ENCODE measurements around the gene PRR12.

PRR12 gene

DNA sequence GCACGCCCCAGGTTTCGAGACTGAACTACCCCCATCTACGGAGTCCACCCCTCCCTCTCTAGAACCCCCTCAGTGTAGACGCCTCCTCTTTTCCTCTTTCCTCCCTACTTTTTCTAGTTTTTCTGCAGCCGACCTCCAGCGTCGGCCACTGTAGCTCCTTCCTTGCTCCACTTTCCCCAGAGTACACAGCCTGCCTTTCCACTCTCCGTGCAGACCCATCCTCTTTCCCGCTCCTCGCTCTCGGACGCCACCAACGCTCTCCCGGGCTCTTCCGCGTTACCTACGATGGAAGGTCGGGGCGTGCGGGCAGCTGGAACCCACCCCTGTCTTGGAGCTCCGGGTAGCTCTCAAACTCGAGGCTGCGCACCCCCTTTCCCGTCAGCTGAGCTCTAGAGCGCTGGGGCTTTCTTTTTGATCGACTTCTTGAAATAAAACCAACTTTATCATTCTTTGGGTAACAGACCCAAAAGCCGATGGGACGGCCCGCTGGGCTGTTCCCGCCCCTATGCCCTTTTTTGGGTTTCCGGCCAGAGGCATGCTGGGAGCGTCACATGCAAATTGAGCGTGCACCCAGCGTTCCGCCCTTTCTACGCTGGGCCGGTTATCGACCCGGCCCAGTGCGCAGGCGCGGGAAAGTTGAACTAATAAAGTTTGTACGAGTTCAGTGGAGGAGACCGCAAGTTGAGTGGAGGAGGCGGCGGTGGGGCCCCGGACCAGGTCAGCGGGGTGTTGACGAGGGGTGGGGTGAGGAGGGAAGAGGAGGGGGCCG lies 74.6 kb downstream of the PRR12 start, which contains the start of the genes BCL2L12 and IRF3:
TSS of gene BCL2L12 (plus strand) at position 583 of the 769 bp plus-strand sequence. CDS start 760 bp downstream, outside the sequence.
TSS of gene IRF3 (minus strand) at position 507 of the 769 bp plus-strand sequence. CDS start 1,019 bp downstream, outside the sequence.
- peak; percentile 98 to 100 for DNase-seq (ENCODE audit: low read depth in 2 of 2)

DNA sequence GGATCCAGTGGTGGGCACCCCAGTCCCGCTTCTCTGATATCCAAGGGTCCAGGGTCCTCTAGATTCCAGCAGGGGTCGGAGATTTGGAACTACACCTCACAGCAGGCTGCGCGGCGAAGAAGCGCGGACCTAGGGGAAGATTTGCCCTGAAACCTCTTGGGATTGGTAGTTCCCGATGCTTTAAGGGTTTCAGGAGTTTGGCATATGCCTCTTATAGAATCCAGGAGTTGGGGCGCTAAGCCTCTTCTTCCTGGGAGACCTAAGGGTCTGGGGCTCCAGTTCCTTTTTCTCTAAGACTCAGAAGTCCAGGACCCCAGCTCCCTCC lies 75.1 kb downstream of the PRR12 start:
- no peak for DNase-seq (ENCODE audit: low read depth in 2 of 2)

DNA sequence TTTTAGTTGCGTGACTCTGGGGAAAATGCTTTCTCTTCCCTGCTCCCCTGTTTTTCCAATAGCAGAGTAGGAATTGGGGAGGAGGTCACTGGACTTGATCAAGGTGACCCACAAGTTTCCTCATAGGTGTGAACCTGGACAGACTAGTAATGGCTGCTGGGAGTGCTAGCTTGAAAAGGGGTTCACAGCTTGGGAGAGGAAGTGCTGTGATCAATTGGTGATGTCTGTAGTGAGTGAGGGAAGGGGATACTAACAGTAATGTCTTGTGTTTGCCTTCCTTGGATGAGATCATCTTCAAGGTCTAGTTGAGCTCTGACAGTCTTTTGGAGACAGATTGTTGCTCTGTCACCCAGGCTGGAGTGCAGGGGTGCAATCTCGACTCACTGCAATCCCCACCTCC lies 76.5 kb downstream of the PRR12 start:
- DNase-seq (ENCODE audit: low read depth in 2 of 2): no peak

DNA sequence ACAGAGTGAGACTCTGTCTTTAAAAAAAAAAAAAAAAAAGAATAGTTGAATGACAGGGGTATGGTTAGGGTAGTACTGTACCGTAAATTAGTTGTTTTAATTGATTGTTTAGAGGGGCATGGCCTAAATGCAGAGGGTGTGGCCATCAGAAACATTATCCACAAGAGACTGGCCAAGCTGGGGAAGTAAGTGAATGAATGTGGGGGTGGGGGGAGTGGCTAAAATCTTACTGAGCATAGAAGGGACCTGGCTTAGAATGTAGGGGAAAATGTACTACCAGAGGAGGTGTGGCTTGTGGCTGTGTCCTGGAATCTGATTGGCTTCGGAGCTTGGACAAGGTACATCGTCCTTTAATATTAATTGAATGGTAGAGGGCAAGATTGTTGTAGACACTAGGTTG lies 78.5 kb downstream of the PRR12 start:
- no peak for DNase-seq (ENCODE audit: low read depth in 2 of 2)

DNA sequence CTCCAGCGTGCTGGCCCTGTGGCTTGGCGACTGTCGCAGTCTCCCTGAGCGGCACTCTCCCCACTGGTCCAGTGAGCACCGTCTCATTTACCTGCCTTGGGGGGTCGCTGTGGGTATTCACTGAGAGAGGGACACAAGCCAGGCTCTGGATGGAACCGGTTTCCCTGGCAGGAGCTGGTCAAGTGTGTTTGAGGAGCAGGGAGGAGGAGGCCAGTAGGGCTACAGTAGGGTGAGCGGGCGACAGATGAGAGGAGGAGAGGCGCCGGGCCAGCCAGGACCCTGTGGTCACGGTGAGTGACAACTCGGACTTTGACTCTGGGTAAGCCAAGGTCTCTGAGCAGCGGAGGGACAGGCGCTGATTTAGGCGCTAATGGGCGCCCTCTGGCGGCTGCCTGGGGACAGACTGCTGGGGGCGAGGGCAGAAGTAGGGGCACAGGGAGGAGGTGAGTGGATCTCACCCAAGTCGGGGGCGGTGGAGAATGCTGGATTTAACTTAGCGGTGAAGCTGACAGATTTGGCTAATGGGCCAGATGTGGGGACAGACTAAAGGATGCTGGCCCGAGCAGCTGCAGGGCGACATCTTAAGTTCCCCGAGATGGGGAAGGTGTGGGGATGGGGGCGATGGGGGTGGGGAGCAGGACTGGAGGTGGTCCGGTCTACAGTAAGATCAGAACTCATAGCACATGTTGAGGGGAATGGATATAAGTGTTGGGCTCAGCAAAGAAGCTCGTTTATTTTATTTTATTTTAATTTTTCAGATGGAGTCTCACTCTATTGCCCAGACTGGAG lies 81.3 kb downstream of the PRR12 start:
- peak; percentile 44 to 65 for DNase-seq (ENCODE audit: low read depth in 2 of 2)

Measured in stimulated activated CD8-positive, alpha-beta memory T cell treated with anti-CD3 and anti-CD28 coated beads, Interleukin-7, amount 100 ng/mL, for 1 hour (primary cell).